ENCODE data around the gene COMMD3. TPM values are rescaled to one million over a fixed set of nuclear protein-coding genes. Genes with fewer than 3 reads are reported as not detected.
A peak's percentile ranks its signal among the peaks of the same experiment; 100 is the strongest.

The COMMD3 gene
- total and polyA plus RNA-seq, 9 of the 15 experiments (the other 6 are each of a cell fraction or from before 2014, with no cell fraction given) = 50.7 to 217 (median 80.1) TPM

- ATAC-seq (peak; percentile 27), DNase-seq (ENCODE audit: extremely low read depth in 1 of 4, low spot score in 3 of 4) (peak in 2 of 4 experiments; percentile 33 to 40), FAIRE-seq (no peak)
- POLR2A ChIA-PET = no interaction called here
- H3K9me3 ChIP-seq (replicated peaks; ENCODE audit: control insufficient read depth, insufficient read depth, low read depth, low read length) = no peaks in the 10 kb centered on the region
- H2AFZ ChIP-seq (ENCODE audit: low read depth, low read length) = peak overlapping the region; percentile 76
- no peaks in the 10 kb centered on the region for H3K79me2 ChIP-seq (ENCODE audit: control insufficient read depth, insufficient read depth, low read length)
- no peak overlapping the region for H3K9ac ChIP-seq (ENCODE audit: insufficient read depth in 1 of 2, low read depth in 2 of 2, low read length in 2 of 2)
- no peak overlapping the region for H3K27ac ChIP-seq (ENCODE audit: extremely low read depth, low read depth, low read length)
- no peak overlapping the region for H3K4me2 ChIP-seq (ENCODE audit: insufficient read depth, low read length)
- in situ Hi-C loops (cut with MboI) = no loop called here
- no peaks in the 10 kb centered on the region for H4K20me1 ChIP-seq (replicated peaks; ENCODE audit: control insufficient read depth, insufficient read depth, low read length)
- CTCF ChIA-PET (ENCODE audit: low intra/inter-chr PET ratio) = no interaction called here
- 19% methylated on average over 2 of the region's 2 CpGs for WGBS (ENCODE audit: insufficient coverage, low coverage, missing lambda C conversion rate)
- no peaks in the 10 kb centered on the region for H3K9me1 ChIP-seq (ENCODE audit: control insufficient read depth, insufficient read depth, low read length)
- H3K4me1 ChIP-seq (replicated peaks in 1 of 2; ENCODE audit: control insufficient read depth in 2 of 2, insufficient read depth in 2 of 2, low read length in 2 of 2) = peaks cover 0 to 7% of the 10 kb centered on the region in 2 experiments; a peak in 3 of 5 replicates
- H3K4me3 ChIP-seq = no peak overlapping the region
- intact Hi-C loops (cut with micrococcal nuclease) = no loop called here
- no peaks in the 10 kb centered on the region for H3K36me3 ChIP-seq (ENCODE audit: control insufficient read depth, insufficient read depth, low read length)
- no TSS peak for BruUV-seq (replicated peaks)
- H3K27me3 ChIP-seq (ENCODE audit: control insufficient read depth in 2 of 2, insufficient read depth in 2 of 2, low read length in 2 of 2) = no peaks in the 10 kb centered on the region
- TF ChIP-seq GTF2F1 (IDR thresholded peaks at IDR 0.05; ENCODE audit: low read depth, low read length) = no peak
- TF ChIP-seq DPF2 (IDR thresholded peaks at IDR 0.05) = 0 out of 2 replicates have a peak, but pooled peaks have one; percentile 23
- TF ChIP-seq MAFK (IDR thresholded peaks at IDR 0.05; ENCODE audit: low read length) = no peak
- no peak for TF ChIP-seq BRD9 (IDR thresholded peaks at IDR 0.05; ENCODE audit: low read depth, partially characterized antibody)
- TF ChIP-seq KDM4B (IDR thresholded peaks at IDR 0.05; ENCODE audit: borderline replicate concordance in 2 of 2, low read depth in 1 of 2) = no peak
- no peak for TF ChIP-seq ZFX (CRISPR knock-in tag; IDR thresholded peaks at IDR 0.05)
- TF ChIP-seq SP2 (IDR thresholded peaks at IDR 0.05; ENCODE audit: extremely low read depth, low read depth, low read length, poor library complexity, severe bottlenecking) = no peak
- no peak for TF ChIP-seq ZHX1 (conservative IDR thresholded peaks at IDR 0.05; ENCODE audit: low read length)
- TF ChIP-seq RNF2 (IDR thresholded peaks at IDR 0.05) = no peak
- peak; percentile 47 for TF ChIP-seq FOSL1 (tag; conservative IDR thresholded peaks at IDR 0.05)
- TF ChIP-seq POLR2G (IDR thresholded peaks at IDR 0.05; ENCODE audit: low read depth, low read length) = no peak
- TF ChIP-seq ATF3 (IDR thresholded peaks at IDR 0.05) = peak; percentile 56
- no peak for TF ChIP-seq ATF3 (CRISPR knock-in tag; conservative IDR thresholded peaks at IDR 0.05)
- TF ChIP-seq JUND (IDR thresholded peaks at IDR 0.05; ENCODE audit: borderline replicate concordance, low read depth, low read length) = 0 out of 2 replicates have a peak, but pooled peaks have one; percentile 28
- no peak for TF ChIP-seq JUND (tag; IDR thresholded peaks at IDR 0.05; ENCODE audit: borderline replicate concordance, low read depth, low read length)
- no peak for TF ChIP-seq KDM1A (IDR thresholded peaks at IDR 0.05)
- no peak for TF ChIP-seq ZNF232 (CRISPR knock-in tag; IDR thresholded peaks at IDR 0.05)
- no peak for TF ChIP-seq FOXA3 (CRISPR knock-in tag; conservative IDR thresholded peaks at IDR 0.05 in 1 of 2, IDR thresholded peaks at IDR 0.05 in 1 of 2)
- TF ChIP-seq FOXM1 (IDR thresholded peaks at IDR 0.05; ENCODE audit: low read depth) = no peak
- TF ChIP-seq FOXM1 (CRISPR knock-in tag; IDR thresholded peaks at IDR 0.05; ENCODE audit: low read depth) = no peak
- 0 out of 2 replicates have a peak, but pooled peaks have one; percentile 20 for TF ChIP-seq EP400 (IDR thresholded peaks at IDR 0.05)
- no peak for TF ChIP-seq ZNF347 (CRISPR knock-in tag; IDR thresholded peaks at IDR 0.05; ENCODE audit: low read depth)
- no peak for TF ChIP-seq NFATC3 (IDR thresholded peaks at IDR 0.05)
Measured at GRCh38 chr10:22308390-22308789, 7.8 kb upstream of the COMMD3 start.

Data from K562 (cell line).